HG02571 (cell line): ENCODE results near the gene BBS9.
"Not testable (repeated sequence)": the region's sequence is repeated elsewhere in the genome, so short reads cannot be mapped to it uniquely, and the experiment has no call there.

Experiments
- ATAC-seq: cut with Tn5 transposase; IDR thresholded peaks from one replicate; pipeline ENCODE4 v1.9.1; 2021; ENCODE audit warnings: mild to moderate bottlenecking, moderate library complexity; ENCODE audit not compliant: unreplicated experiment

The BBS9 gene

GRCh38 chr7:33477719-33478480, 348.5 kb downstream of the BBS9 start:
- no peak for ATAC-seq

GRCh38 chr7:33484476-33484875, 355.1 kb downstream of the BBS9 start:
- not testable (repeated sequence) for ATAC-seq

GRCh38 chr7:33485747-33486493, 356.6 kb downstream of the BBS9 start:
- no peak for ATAC-seq

- ATAC-seq = no peak
These were observed 357.3 kb downstream of the BBS9 start for GRCh38 chr7:33486633-33487032.

GRCh38 chr7:33487998-33488682, 358.8 kb downstream of the BBS9 start:
- no peak for ATAC-seq

- ATAC-seq = no peak
These were observed 365.1 kb downstream of the BBS9 start for GRCh38 chr7:33494474-33494873.

GRCh38 chr7:33495207-33495606, 365.8 kb downstream of the BBS9 start:
- no peak for ATAC-seq

GRCh38 chr7:33497051-33497450, 367.7 kb downstream of the BBS9 start:
- no peak for ATAC-seq

GRCh38 chr7:33500703-33501701, 371.6 kb downstream of the BBS9 start:
- ATAC-seq = no peak

- no peak for ATAC-seq
These were observed 373.6 kb downstream of the BBS9 start for GRCh38 chr7:33503014-33503413.

- no peak for ATAC-seq
These were observed 374.4 kb downstream of the BBS9 start for GRCh38 chr7:33503736-33504135.

- no peak for ATAC-seq
These were observed 374.9 kb downstream of the BBS9 start for GRCh38 chr7:33504266-33504665.

GRCh38 chr7:33509206-33509605, 379.8 kb downstream of the BBS9 start:
- ATAC-seq = no peak

- no peak for ATAC-seq
These were observed 382.4 kb downstream of the BBS9 start for GRCh38 chr7:33511778-33512177.

- no peak for ATAC-seq
These were observed 387.2 kb downstream of the BBS9 start for GRCh38 chr7:33516568-33516967.

- ATAC-seq = no peak
These were observed 387.8 kb downstream of the BBS9 start for GRCh38 chr7:33517191-33517590.

GRCh38 chr7:33527008-33527407, 397.6 kb downstream of the BBS9 start:
- not testable (repeated sequence) for ATAC-seq

GRCh38 chr7:33527613-33528012, 398.2 kb downstream of the BBS9 start:
- not testable (repeated sequence) for ATAC-seq

- ATAC-seq = no peak
These were observed 399.7 kb downstream of the BBS9 start for GRCh38 chr7:33529070-33529469.

GRCh38 chr7:33530664-33531063, 401.3 kb downstream of the BBS9 start:
- no peak for ATAC-seq
